Cerebellar nuclear complex (tissue), 1 donor: Measurements from ENCODE around the gene KIFC3.
"Not testable (repeated sequence)": the region's sequence is repeated elsewhere in the genome, so short reads cannot be mapped to it uniquely, and the experiment has no call there.

Source experiments
- DNase-seq, 2 experiments: peaks; one replicate each; lab custom pipeline; 2025; lab: John Stamatoyannopoulos, UW

Gene KIFC3

GRCh38 chr16:57786632-57787518 lies 15.4 kb downstream of the KIFC3 start:
- DNase-seq: no peak

- DNase-seq: no peak
These were observed 16.4 kb downstream of the KIFC3 start for GRCh38 chr16:57785924-57786323.

GRCh38 chr16:57785385-57785784 lies 16.9 kb downstream of the KIFC3 start:
- DNase-seq: no peak

GRCh38 chr16:57784334-57784733 lies 18.0 kb downstream of the KIFC3 start:
- DNase-seq: no peak

DNA sequence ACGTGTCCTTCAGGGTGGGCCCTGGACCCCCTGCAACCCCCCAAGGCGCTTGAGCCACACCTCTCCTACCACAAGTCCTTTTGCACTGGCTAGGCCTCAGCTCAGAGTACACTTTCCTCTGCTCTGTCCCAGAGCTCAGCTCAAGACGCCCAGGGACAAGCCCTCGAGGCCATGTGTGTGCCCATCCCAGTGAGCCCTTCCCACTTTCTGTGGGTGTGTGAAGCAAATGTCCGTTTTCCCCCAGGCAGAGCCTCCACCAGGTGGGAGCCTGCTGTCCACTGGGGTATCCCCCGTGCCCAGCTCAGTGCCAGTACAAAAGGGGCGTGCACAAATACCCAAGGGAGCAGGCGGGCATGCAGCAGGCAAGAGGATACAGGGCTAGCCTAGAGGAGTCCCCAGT lies 18.4 kb downstream of the KIFC3 start:
- DNase-seq: no peak

GRCh38 chr16:57783116-57783515 lies 19.2 kb downstream of the KIFC3 start:
- DNase-seq: no peak

DNA sequence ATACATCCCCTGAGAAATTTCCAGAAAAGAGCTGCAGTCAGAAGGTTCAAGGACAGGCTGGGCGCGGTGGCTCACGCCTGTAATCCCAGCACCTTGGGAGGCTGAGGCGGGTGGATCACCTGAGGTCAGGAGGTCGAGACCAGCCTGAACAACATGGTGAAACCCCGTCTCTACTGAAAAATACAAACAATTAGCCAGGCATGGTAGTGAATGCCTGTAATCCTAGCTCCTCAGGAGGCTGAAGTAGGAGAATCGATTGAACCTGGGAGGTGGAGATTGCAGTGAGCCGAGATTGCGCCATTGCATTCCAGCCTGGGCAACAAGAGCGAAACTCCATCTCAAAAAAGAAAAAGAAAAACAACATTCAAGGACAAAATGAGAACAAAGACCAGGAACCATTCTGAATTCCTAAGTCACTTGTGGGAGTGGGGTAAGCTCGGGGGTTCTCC lies 19.7 kb downstream of the KIFC3 start:
- not testable (repeated sequence) for DNase-seq

GRCh38 chr16:57781741-57782606 lies 20.3 kb downstream of the KIFC3 start:
- DNase-seq: no peak

DNA sequence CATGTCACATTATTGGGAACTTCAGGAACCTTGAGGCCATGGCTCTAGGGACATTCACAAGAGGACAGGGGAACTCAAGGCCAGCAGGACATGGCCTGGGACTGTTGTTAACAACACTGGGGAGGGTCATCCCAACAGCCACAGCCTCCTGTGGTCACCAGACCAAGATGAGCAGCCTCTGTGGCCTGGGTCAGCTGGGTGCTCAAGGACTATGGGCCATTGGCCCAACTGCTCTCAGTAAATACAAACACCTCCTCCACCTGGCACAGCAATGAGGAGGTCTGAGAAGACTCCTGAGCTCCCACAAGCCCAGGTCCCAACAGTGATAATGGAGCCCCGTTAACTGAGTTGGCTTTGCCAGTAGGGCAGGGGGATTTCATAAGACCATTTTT lies 20.9 kb downstream of the KIFC3 start:
- no peak for DNase-seq

DNA sequence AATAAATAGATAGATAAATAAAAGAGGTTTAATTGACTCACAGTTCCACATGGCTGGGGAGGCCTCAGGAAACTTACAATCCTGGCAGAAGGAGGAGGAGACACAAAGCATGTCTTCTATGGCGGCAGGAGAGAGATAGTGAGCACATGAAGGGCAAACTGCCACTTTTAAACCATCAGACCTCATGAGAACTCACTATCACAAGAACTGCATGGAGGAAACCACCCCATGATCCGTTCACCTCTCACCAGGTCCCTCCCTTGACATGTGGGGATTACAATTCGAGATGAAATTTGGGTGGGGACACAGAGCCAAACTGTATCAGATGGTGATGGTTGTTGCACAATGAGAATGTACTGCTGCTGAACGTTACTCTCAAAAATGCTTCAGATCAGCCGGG lies 22.5 kb downstream of the KIFC3 start:
- DNase-seq: not testable (repeated sequence)

DNA sequence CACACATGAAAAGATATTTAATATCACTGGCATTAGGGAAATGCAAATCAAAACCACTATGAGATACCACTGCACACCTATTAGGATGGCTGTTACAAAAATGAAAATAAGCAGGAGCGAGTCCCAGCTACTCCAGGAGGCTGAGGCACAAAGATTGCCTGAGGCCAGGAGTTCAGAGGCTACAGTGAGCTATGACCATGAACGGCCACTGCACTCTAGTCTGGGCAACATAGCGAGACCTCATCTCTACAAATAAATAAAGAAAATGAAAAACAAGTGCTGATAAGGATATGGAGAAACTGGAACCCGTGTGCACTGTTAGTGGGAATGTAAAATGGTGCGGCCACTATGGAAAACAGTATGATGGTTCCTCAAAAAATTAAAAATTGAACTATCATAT lies 23.6 kb downstream of the KIFC3 start:
- no peak for DNase-seq

GRCh38 chr16:57775661-57776469 lies 26.4 kb downstream of the KIFC3 start:
- DNase-seq: no peak

DNA sequence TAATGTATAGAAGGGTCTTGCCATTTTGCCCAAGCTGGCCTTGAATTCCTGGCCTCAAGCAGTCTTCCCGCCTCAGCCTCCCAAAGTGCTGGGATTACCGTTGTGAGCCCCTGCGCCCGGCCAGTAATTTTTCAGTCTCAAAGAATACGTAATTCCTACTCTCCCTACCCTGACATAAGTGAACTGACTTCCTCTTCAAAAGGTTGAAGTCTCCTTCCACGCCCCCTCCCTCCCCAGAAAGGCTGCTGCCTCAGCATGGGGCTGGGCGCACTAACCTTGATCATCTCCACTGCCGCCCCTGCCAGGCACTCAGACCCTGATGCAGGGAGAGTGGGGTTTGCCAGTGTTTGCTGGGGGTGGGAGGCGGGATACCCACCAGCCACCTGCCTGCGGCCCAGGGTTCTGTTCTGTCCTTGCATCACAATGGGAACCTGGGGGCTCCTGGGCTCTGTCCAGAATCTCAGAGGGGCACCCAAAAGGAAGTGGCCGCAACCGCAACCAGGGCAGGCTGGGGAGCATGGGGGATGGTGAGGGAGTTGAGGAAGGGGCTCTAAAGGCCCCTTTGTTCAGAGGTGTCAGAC lies 27.5 kb downstream of the KIFC3 start:
- no peak for DNase-seq

DNA sequence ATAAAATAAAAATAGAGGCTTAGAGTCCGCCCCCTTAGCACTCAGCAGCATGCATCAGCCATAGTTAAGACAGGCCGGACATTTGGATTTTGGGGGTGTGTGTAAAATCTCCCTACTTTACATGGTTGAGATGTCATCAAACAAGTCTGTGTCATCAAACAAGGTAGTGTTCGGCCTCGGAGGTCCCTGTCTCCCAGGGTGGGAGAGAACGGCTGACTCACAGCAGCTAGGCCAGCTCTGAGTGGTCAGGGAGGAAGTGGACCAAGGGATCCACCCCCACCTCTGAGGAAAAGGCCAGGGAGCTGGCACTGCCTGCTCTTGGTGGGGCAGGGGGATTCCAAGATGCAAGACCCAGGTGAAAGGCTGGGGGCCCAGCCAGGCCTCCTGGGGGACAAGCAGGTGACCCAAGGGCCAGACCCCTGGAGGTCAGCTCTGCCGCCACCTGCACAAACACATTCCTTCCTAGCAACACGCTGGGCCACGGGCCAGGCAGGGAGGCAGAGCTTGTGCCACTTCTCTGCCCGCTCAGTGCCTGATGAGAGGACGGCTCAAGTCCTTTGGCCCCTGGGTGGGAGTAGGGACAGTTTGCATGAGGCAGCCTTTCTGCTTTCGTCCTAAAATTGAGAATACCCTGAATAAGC lies 28.5 kb downstream of the KIFC3 start:
- DNase-seq: no peak

DNA sequence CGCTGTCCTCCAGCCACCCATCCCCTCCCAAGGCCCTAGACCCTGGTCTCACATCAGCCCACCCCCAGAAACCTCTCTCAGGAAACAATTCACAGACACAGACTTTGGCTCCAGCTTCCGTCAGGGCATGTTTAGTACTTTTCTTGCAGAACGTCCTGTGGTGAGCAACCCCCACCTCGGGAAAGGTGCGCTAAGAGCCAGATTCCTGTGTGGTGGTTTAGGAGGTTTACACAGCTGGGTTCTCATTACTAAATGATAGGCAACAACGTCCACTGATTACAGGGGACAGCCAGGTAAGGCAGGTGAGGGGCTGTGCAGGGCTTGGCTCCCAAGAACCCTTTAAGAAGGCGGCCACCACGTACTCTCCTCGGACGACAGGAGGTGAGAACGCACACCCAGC lies 29.3 kb downstream of the KIFC3 start:
- DNase-seq: no peak

- DNase-seq: no peak
These were observed 31.0 kb downstream of the KIFC3 start for GRCh38 chr16:57771141-57771785.

DNA sequence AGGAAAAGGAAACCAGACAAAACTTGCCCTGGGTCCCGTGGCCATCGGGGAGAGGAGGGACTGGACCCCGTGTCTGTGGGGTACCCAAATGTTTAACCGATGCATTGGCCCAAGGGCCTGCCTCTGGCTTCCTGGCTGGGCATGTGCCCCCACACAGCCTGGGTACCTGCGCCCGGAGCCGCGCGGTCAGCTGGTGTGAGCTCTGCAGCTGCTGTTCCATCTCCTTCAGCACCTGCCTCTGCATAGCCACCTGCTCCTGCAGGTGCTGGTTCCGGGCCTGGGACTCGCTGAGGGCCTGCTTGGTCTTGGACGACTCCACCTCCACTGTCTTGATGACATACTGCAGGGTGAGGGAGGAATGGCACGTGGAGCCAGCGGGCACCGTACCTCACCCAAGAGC lies 31.9 kb downstream of the KIFC3 start:
- no peak for DNase-seq

DNA sequence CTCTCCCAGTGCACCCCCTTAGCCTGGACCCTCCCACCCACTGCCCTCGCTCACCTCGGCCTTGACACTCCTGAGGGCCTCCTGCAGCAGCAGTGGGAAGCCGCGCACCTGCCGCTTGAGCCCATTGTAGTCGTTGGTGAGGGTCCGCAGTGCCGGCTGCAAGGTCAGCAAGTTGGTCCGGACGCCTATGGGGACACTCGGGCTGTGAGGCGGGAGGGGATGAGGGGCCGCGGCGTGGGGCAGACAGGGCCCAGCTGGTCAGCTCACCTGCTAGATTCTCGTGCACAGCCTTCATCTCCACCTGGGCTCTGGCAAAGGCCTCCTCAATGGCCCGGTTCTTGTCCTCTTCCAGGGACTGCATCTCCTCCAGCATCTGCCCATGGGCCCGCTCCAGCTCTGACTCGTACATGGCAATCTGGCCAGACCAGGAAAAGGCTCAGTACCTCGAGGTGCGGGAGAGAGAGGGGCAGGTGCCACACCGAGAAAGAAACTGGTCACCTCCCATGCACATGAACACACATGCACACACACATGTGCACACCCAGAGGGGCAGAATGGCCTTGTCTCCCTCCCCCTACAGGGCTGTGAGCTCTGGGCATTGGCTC lies 32.6 kb downstream of the KIFC3 start:
- DNase-seq: no peak

- no peak for DNase-seq
These were observed 35.5 kb downstream of the KIFC3 start for GRCh38 chr16:57766714-57767348.
